Hypothalamus (tissue), 51 donors: Measurements from ENCODE around the gene LRPAP1.
"Not testable (repeated sequence)": the region's sequence is repeated elsewhere in the genome, so short reads cannot be mapped to it uniquely, and the experiment has no call there.

Experiments used
- DNase-seq, 51 donors: peaks; one replicate each; lab custom pipeline; 2025; lab: John Stamatoyannopoulos, UW

The LRPAP1 gene

DNA sequence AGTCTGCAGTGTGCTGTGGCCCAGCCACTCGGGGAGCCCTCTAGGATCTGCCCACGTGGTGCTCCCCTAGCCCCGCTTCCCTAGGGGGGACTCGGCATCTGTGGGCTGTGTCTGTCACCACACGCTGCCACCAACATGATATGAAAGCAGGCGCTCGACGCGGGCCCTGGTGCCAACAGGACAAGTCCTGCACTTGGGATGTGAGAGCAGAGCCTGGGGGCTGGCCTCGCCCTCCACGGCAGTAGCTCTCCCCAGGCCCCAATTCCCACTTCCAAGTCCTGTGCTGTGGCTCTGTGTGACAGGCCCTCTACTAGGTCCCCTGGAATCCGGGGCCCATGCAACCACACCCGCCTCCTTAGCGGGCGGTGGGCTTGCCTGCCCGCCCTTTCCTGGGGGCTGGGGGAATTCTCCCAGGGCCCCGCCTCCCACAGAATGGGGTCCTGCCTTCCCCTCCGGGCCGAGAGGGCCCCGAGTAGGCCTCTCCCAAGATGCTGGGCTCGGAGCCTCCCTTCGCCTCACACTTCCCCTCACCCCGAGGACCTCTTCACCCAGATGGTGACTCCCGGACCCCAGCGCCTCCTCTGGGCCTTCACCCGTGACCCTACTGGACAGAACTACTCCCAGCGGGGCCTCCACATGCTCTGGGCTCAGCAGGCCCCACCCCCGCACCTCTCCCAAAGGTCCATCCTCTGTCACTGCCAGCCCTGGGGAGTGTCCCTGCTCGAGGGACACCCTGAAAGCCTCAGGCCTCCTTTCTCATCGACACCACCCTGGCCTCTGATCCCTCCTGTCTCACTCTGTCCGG is 11.2 kb downstream of the LRPAP1 start:
- DNase-seq: no peak

DNA sequence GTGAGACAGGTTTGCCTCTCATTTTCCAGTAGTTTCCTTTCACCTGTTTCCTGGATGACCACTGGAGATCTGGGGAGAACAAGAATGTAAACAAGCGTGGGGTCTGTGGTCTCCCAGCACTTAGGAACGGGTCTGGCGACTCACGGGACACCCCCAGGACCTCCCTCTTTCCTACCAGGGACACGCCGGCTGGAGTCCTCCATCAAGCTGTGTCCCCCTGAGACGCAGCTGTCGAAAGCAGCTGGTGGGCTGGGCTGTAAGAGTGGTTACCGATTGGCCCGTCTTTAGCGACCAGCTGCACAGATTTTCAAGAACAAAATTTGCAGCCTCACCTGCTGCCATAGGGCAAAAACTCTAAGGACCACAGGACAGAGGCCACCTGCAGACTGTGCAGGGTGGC is 11.9 kb downstream of the LRPAP1 start:
- DNase-seq: no peak

DNA sequence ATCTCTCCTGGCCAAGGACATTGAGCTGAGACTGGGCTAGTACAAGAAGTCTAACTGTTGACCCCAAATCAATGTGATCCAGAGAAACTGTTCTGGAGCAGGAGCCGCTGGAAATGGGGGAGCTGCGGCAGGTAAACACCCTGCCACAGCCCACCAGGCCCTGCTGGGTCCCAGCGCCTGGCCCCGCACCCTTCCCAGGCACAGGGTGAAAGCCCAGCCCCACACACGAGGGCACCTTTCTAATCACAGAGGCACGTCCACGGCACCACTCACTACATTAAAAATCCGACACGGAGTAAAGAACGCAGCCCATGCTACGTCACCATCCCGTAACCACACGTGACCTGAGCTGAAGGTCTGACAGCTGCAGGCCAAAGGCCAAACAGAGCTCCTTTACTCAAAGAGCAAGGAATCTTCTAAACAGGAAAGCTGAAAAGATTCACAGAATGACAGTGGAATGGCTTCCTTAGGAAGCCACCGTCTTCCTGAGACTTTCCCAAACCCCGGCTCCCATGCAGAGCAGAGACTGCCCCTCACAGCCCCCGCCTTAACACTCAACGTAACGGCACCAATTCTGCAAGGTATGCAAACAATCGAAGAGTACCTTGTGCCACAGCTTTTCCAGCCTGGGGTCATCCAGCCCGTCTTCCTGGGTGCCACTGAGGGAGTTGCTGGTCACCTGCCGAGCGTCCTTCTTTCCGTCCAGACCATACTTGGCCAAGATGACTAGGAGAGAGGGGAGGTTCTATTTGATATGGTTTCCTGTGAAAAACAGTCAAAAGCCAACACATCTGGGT is 12.6 kb downstream of the LRPAP1 start:
- no peak for DNase-seq

DNA sequence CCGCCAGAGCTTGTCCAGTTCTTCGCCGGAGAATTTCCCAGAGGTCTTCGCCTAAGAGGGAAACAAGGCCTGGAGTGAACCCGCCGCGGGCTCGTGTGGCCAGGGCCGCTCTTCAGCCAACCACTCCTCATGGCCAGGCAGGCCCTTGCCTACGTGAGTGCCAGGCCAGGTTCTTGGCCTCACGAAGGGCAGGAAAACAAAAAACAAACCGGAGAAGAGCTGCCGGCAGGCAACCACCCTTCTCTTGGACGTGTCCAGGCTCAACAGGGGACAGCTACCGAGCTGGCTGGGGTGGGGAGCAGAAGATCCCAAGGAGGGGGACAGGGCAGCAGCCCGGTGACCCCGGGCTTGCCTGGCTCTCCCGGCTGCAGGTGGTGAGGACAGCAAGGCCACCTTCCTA is 13.3 kb downstream of the LRPAP1 start:
- no peak for DNase-seq

DNA sequence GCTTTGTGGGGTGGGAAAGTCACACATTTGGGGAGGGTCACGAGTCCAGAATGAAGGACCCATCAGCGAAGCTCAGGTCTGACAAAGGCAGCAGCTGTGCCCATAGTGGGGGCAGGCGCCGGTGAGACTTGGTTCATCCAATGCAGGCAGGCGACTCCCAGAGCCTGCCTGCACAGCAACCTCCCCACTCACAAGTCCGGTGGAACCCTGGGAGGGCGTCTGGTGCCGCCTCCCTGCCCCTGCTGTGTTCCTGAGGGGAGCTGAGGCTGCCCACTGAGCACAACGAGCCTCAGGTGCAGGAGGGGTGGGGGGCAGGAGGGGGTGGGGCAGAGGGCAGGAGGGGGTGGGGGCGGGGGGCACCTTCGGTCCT is 13.7 kb downstream of the LRPAP1 start:
- no peak for DNase-seq

DNA sequence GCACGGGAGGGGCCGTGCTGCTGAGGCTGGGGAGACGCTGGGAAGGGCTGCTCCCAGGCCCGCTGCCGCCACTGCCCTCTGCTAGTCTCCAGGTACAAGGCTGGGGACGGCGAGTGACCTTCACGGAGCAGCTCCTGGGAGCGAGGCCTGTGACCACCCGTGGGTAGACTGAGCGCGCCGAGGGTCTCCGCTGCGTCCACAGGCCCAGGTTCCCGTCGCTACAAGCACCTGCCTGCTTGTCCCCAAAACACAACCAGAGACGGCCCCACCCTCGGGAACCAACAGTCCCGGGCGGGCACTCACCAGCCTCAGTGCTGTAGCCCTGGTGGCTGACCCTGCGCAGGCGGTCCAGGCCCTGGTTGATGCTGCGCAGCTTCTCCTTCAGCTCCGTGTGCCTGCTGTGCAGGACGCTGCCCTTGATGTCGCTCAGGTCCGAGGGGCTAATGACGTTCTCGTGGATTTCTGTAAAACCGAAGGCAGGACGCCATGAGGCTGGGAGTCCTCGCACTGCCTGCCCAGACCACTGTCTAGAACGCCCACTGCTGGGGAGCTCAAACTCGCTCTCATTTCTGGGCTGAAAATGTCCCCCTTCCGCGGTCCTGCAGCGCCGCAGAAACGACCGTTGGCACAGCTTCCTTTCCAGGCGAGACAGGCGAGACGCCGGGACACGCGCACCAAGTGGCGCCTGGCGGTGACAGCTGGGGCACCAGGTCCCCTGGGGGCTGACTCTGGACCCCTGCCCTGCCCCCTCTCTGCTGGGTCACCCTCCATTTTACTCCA is 14.3 kb downstream of the LRPAP1 start:
- no peak for DNase-seq

DNA sequence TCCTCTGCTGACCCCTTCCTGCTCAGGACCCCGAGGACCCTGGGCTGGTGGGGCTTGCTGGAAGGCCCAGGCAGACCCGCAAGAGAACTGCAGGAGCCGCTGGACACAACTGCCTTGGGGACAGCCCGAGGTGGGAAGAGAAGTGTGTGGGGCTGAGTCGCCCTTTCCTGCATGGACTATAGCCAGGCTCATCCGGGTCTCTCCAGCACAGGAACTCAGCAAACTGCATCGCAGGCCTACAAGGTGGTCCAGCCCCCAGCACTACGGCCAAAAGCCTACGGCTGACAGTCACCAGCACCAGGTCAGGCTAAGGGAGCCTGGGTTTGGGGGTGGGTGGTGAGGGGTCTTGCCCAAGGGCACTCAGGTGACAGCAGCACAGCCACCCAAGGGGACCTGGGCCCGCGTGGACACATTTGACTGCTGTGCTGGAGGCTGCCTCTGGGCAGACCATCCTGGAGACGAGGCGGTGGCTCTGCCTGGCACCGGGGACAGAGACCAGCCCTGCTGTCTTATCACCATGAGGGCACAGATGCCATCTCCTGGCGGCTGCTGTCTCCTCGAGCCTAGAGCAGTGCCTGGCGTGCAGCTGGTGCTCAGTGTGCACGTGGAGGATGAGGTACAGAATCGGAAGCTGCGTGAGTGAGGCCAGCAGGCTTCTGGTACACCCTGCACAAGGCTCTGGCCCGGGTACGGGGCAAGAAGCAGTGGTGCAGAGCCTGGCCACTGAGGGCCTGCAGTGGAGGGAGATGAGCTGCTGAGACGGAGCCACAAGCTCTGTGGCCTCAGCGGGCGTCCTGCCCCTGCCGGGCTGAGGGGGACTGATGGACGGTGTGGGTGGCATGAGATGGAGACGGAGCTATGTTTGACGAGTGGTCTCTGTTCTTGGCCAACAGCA is 15.1 kb downstream of the LRPAP1 start:
- no peak for DNase-seq

DNA sequence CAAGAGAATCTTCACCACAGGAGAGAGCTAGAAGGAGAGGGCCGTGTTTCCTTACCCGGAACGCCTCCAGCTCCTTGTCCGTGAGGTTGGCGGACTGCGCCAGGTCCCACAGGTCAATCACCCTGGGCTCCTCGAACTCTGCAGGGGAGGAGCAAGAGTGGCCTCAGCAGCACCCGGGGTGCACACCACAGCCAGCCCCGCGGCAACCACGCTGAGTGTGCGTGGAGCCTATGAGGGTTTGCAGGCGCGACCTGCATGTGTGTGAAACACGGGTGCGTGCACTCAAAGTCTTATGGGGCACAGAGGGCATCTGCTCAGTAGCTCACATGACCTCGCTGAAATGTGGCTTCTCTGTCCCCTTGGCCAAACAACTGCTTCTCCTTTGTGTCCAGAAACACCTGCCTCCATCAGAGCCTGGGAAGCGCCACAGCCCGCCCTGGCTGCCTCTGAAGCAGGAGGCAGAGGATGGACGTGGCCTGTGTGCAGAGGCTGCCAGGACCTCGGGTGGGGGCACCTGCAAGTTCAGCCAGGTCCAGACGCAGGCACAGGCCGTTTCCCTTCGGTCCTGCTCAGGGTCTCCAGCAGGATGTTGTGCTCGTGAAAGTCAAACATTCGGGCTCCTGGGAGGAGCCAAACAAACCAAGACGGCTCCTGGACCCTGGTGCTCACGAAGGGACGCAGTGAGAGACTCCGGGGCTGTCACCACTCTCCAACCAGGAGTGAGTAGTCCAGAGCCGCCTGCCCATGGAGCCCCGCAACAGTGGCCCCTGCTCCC is 16.0 kb downstream of the LRPAP1 start:
- DNase-seq: no peak

DNA sequence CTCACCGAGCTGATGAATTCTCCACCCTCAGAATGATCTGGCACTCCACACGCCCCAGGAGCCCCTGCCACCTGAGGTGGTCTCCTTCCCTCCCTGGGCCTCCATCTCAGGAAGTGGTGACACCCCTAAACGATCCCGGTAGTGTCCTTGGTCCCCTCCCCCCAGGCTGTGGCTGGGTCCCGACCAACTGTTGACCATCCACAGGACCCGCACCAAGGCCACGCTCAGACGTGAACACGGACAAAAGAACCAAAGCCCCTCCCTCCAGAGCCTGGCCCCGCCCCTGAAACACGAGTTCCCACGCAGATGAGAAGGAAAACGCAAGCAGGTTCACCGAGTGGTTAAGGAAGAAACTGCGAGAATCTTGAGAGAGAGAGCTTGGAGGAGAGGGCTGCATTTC is 16.6 kb downstream of the LRPAP1 start:
- DNase-seq: no peak

DNA sequence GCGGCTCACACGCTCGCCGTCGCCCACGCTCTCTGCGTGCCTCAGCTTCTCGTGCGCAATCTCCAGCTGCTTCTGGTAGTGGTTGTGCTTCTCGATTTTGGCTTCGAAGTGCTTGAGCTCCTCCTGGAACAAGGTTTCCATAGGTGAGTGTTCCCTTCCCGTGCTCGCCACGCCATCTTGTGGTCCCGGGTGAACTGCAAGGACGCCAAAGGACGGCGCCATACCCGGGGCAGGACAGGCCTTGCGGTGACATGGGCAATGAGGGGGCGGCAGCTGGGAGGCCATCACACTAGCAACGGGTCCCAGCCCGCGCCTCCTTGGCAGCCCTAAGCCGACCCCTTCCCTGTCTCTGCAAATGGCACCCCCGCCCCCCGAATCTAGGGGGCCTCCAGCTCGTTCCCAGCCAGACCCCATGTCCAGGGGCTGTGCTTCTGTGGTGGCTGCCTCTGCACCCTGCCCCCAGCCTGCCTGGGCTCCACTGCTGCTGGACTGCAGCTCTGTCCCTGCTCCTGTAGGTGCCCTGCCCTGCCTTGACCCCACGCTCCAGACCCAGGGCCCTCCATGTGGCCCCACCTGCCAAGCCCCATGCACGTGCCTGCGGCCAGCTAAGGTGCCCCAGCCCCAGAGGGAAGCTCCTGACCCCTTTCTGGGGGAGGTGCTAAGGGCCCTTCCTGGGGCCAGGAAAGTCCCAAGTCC is 17.3 kb downstream of the LRPAP1 start:
- no peak for DNase-seq

DNA sequence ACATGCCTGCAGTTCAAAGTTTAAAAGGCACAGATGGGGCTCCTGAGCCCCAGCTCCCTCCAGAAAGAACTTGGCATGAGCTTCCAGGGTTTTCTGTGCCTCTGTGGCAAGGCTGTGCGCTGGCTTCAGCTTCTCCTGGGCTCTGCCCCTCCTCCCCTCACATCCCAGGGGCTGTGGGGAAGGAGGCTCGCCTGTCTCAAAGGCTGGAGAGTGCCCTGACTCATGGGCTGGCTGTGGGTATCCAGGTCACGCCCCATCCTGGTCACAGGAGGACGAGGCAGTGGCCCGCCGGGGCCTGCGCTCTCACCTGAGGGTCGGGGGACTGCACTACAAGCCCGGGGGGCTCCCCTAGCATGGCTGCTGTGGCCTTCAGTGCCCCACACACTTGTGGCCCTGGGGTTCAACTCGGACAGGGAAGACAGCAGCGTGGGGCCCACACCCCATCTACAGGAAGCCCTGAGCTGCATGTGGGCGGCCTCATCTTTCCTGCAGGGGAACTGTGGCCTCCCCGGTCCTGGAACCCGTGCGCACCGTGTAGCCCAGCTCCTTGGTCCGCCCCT is 17.9 kb downstream of the LRPAP1 start:
- no peak for DNase-seq

DNA sequence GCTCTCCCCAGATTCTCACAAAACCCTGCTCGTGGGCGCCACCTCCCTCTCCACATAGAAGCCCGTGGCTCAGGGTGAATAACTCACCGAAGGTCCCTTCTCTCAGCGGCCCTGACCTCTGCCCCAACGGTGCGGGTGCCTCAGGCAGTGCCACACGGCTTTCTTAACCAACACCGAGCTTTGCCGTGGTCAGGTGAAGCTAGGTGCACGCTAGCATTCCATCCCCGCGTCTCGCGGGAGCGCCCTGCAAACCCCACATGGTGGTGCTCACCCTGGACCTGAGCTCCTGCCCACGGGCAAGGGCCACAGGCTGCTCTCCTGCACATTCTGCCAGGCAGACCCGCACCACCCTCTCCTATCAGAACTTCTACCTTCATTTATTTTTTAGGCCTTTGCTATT is 18.4 kb downstream of the LRPAP1 start:
- no peak for DNase-seq

DNA sequence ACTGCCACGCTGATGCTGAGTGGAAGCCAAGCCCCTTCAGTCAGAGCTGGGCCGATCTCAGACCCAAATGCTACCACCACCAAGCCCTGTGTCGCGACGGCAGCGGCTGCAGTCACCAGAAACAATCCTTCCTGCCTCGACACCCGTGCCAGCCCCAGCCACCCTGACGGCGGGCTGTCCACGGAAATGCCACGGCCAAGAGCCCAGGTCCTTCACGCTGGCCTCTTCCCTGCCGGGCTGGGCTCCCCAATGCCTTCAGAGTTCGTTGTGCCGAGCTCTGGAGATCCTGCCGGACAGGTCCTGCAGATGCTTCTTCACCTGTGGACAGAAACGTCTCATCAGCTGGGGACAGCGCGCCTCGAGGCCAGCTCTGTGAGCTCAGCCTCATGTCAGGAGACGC is 19.5 kb downstream of the LRPAP1 start:
- no peak for DNase-seq

DNA sequence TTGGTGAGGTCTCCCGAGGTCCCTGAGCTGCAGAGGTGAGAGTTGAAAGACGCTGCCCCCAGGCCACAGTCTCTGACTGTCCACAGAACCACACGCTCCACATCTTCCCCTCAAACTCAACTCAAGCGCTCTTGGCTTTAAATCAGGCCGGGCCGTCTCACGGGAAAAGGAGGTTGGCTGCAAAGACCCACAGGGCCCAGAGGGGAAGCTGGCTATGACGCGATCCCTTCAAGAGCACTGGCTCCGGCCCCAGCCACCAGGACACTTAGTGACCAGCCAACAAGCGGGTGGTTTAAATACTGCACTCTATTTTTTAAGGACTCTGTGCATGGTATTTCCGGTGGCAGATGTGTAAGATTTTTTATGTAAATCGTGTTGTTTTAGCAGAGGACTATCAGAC is 19.9 kb downstream of the LRPAP1 start:
- no peak for DNase-seq

DNA sequence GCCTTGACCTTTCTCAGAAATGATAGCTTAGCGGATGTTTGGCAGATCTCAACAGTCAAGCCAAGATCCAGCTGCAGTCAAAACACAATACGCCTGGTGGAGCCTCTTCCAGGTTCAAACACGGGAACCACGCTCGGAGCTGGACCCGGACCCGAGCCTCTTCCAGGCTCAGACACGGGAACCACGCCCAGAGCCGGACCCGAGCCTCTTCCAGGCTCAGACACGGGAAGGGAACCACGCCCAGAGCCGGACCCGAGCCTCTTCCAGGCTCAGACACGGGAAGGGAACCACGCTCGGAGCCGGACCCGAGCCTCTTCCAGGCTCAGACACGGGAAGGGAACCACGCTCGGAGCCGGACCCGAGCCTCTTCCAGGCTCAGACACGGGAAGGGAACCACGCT is 20.6 kb downstream of the LRPAP1 start:
- not testable (repeated sequence) for DNase-seq

DNA sequence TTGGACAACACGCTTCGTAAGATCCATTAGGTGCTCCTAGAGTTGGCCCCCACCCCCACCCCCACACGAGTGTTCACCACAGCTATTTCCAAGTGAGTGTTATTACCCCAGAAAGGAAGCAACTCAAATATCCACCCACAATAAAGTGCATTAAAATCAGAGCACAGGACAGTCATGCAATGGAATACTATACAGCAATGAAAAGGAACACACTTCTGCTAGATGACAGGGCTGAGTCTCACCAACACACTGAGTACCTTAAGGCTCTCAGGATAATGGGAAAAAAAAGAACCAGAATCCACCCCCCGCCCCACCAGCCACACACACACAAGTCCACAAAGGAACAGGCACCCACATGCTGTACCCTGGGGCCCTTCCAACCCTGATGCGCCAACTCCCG is 21.0 kb downstream of the LRPAP1 start:
- DNase-seq: no peak

DNA sequence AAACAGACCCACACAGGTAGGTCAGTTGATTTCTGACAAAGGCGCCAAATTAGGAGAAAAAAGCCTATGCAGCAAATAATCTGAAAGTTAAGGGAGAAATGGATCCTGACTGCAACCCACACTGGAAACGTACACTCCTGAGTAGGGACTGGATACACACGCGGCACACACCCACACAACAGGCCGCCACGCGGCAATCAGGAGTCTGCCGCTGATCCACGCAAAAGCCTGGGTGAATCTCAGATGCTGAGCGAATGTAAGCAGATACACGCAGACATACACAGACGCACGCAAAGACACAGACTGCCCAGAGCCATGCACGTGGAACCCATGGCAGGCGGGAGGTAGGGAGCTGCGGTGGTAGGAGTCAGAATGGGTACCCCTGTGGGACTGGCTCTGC is 21.7 kb downstream of the LRPAP1 start:
- DNase-seq: peak in 1 of 51 donors; percentile 20

DNA sequence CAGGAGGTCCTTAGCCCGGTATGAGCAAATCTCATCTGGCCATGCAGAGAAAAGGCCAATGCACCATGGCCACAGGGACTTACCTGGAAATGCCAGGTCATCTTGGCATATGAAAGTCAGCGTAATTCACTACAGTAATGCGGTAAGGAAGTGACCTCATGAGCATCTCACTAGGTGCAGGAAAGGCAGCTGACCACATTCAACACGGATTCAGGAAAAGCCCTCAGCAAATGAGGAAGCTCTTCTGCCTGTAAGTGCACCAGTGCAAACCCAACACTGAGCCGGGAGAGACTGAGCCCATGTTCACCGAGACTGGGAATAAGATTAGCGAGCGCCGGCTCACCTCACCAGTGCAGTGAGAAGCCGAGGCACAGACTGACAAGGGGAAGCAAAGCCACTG is 23.7 kb downstream of the LRPAP1 start:
- DNase-seq: no peak

DNA sequence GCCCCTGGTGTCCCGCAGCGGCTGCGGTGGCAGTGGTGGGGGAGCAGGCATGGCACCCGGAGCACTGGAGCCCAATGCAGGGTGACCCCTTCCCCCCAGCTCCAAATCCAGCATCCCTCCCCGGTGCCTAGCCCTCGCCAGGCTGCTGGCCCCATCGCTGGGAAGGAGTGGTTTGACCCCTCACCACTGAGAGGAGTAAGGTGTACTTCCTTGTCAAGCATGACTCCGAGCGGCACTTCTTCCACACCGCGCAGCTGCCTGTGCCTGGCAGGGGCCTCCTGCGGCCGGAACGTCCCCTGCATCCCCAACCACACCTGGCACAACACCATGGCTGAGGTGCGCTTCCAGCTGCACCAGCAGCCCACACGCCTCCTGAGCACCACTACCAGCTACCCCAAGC is 27.0 kb downstream of the LRPAP1 start:
- no peak for DNase-seq
